ENCODE data around the gene NUDT19.
"Not testable (repeated sequence)": the region's sequence is repeated elsewhere in the genome, so short reads cannot be mapped to it uniquely, and the experiment has no call there.

Gene NUDT19

GRCh38 chr19:32691291-32691951, at the start of gene NUDT19:
Gene NUDT19 (plus strand): TSS chr19:32691821. CDS start chr19:32691961, 140 bp downstream.
- peak; percentile 82 for DNase-seq

DNA sequence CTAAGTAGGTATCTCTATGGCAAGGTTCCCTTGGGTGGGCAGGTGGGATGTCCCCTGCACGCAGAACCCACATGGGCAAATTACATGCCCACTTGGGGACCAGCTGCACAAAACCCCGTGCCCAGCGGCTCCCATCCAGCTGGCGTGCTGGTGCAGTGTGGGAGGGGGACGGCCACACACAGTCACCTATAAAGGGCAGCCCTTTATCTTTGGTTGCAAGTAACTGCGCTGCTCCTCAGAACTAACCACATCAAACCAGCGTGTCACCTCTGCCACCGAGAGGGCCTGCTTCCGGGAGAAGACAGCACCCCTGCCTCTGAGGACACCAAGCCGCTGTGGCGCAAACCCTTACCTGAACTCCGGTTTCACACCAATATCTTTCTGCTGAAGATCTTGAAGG, 48.9 kb upstream of the NUDT19 start:
- no peak for DNase-seq

DNA sequence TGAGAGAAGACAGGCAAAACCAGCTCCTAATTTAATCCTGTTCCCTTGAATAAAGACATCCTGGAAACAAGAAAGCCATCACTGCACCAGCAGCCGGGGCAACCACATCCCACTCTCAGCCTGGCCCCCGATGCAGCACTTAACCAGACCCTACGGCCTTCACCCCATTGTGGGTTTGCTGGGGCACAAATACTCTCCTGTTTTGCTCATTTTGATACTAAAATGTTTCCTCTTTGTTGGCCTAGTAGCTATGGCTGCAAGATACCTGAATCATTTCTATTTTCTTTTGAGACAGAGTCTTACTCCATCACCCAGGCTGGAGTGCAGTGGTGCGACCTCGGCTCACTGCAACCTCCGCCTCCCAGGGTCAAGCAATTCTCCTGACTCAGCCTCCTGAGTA, 45.1 kb upstream of the NUDT19 start:
- DNase-seq = no peak

DNA sequence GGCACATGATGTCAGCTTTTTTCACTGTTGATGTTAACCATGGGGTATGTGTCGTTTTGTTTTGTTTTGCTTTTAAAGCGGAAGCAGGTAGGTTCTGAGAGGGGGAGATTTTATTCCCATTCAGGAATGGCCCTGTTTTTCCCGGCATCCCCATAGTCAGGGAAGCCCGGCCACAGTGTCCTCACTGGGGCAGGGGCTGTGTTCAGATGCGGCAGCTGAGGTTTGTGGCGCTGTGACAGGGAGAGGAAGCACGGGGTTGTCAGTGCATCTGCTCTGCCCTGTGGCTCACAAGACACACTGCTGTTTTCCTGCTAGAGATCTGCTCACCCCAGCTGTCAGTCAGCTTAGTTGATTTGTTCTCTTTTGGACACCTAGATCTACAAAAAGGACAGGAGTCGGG, 44.3 kb upstream of the NUDT19 start:
- DNase-seq = no peak

DNA sequence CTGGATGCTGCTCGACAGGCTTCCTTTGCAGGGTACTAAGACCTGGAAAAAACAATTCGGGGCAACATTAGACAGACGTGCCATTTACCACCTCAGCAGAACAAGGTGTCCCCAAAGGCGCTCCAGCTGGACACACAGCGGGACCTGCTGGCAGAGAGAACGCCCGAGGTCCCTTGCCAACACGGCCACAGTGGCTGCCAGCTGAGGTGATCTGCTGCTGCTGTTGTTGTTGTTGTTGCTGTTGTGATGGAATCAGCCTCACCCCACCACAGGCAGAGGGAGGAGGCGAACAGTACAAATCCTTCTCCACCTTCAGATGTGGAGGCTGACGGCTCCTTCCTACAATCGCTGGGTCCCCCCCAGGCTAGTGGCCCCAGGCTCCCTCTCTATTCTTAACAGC, 41.9 kb upstream of the NUDT19 start:
- DNase-seq = no peak

GRCh38 chr19:32650671-32651070, 41.0 kb upstream of the NUDT19 start:
- DNase-seq = no peak

DNA sequence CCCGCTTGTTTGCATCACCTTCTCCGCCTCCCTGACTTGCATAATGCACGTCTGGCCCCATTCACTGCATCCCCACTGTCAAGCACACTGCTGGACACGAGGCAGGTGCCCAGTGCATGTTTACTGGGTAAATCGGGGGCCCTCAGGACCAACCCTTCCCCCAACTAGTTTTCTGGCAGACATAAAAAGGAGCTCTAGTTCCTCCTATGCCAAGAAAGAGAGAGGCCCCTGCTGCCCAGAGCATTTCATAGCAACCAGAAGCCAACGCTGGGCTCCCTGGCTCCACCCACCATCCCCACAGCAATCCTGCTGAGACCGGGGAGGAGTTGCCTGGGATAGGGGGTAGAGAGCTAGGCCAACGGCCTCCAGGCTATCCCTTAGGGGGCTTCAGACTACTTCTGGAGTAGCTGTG, 39.9 kb upstream of the NUDT19 start:
- no peak for DNase-seq

DNA sequence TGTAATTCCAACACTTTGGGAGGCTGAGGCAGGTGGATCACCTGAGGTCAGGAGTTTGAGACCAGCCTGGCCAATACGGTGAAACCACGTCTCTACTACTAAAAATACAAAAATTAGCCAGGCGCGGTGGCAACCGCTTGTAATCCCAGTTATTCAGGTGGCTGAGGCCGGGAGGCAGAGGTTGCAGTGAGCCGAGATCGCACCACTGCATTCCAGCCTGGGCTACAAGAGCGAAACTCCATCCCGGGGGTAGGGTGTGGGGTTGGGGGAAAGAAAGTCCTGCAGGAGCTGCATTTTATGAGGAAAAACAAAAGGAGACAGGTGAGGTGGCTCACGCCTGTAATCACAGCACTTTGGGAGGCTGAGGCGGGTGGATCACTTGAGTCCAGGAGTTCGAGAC, 39.3 kb upstream of the NUDT19 start:
- not testable (repeated sequence) for DNase-seq

DNA sequence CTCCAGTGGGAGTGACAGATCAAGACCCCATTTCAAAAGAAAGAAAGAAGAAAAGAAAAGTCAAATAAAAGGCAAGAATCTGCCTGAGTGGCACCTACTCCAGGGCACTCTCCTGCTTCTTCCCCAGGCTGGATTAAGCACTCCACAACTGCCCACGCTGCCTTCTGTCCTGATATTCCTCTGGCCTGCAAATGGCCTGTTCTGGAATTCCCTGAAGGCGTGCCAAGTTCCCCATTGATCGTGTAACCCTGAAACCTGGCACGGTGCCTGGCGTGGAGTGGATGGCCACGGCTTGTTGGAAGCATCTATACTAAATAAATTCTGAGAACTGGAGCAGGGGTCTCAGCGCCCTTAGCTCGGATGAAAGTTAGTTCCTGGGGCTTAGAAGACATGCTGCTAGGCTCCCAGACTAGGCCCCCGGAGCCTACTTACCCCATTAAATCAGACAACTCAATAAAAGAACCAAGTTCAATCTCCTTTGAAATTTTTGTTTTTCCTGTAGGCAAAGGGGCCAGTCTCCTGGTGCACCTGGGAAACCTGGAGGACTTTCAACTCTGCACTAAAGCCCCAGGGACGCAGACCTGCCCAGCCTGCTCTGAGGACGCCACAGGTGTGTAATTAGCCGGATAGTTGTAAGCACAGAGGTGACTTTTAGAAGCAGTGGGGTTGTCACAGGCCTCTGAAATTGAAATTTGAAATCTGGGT, 38.6 kb upstream of the NUDT19 start:
- DNase-seq = no peak

DNA sequence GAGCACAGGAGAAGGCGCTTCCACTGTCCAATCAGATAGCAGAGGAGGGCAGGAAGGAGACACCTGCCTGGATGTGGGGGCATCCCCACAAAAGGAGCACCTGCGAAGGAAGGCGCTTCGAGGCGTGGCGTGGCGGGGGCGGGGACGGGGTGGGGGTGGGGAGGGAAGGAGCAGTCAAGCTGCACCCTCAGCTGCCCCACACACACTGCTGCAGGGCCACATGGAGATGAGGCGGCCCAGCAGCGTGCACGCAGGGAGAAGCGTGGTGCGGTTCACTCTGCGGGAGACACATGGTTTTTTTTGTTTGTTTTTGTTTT, 38.1 kb upstream of the NUDT19 start:
- DNase-seq = no peak

- DNase-seq = not testable (repeated sequence)
Observed at GRCh38 chr19:32656379-32656778, 35.2 kb upstream of the NUDT19 start.

DNA sequence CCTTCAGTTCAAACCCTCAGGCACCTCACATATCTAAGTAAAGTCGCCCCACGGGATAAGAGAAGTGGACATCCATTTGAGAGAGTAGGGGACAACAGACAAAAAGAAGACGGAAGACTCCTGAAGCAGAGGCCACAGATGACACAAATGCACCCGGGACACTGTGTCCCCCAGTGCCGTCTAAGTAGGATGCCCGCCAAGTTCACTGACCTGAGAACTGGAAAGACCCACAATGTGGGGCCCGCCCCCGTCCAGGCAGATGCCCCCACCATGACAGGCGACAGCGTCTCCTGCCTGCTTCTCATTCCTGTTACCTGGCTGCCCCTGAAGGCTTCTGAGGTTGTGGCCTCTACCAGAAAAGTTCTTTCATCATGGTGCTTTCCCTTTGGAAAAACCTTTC, 33.5 kb upstream of the NUDT19 start:
- DNase-seq = no peak

DNA sequence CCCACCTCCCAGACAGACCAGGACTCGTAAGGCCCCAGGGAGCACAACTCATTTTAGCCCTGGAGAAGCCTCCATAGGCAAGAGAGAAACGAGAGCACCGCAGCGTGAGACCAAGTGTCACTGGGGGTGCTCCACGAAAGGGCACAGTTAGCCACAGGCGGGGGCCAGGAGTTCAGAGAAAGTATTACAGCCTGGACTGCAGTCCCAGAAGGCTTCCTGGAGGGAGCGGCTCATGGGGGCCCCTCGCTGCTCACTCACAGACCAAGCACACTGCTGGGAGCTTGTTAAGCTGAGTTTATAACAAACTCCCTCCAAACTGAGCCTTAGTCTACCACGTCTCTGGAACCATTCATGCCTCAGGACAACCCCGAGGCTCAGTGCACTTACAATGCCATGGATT, 33.1 kb upstream of the NUDT19 start:
- DNase-seq = no peak

- DNase-seq = no peak
Observed at GRCh38 chr19:32661318-32661717, 30.3 kb upstream of the NUDT19 start.

- no peak for DNase-seq
Observed at GRCh38 chr19:32662186-32662585, 29.4 kb upstream of the NUDT19 start.

- no peak for DNase-seq
Observed at GRCh38 chr19:32666084-32666483, 25.5 kb upstream of the NUDT19 start.

GRCh38 chr19:32669310-32669709, 22.3 kb upstream of the NUDT19 start:
- no peak for DNase-seq

DNA sequence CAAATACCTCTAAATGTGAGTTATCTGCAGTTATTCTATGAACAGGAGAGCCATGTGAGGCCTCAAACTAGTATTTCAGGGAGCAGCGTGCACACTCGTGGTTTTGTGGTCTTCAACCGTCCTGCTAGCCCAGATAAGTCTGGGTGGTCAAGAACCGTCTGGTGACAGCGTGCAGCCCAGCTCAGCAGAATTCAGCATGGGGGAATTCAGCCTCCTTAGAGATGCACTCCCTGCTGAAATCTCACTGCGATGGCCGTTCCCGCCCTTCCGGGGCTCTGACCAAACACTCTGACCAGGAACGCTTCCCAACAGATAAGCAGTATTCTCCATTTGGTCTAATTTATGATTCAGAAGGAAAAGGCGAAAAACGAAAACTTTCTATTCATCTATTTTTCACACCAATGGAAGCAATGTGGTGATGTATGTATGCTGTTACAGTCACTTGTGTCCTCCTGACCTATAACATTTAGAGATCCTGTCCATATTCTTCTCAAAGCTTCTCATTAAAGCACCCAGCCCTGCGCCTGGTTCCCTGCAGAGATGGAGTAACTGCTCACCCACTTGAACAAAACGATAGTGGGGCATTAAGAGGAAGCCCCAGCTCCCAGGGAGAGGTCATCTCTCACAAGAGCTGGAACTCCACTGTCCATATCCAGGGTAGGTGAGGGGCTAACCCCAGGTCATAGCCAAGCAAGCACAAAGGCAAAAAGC, 19.6 kb upstream of the NUDT19 start:
- DNase-seq = no peak

GRCh38 chr19:32672841-32673240, 18.8 kb upstream of the NUDT19 start:
- no peak for DNase-seq

DNA sequence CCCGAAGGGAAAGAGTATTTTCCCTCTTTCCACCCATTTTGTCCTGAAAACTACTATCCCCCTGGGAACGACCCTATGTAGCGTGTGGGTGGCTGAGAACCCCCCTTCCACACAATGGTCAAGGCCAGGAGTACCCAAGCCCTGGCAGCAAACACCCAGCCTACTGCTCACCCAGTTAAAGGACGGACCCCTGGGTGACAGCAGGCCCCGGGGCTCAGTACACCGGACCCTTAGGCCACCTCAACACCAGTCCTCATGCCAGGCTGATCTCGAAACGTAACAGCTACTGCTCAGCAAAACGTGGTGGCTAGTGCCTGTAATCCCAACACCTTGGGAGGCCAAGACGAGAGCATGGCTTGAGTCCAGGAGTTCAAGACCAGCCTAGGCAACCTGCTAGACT, 18.0 kb upstream of the NUDT19 start:
- no peak for DNase-seq

- DNase-seq = no peak
Observed at GRCh38 chr19:32674153-32674930, 17.3 kb upstream of the NUDT19 start.

DNA sequence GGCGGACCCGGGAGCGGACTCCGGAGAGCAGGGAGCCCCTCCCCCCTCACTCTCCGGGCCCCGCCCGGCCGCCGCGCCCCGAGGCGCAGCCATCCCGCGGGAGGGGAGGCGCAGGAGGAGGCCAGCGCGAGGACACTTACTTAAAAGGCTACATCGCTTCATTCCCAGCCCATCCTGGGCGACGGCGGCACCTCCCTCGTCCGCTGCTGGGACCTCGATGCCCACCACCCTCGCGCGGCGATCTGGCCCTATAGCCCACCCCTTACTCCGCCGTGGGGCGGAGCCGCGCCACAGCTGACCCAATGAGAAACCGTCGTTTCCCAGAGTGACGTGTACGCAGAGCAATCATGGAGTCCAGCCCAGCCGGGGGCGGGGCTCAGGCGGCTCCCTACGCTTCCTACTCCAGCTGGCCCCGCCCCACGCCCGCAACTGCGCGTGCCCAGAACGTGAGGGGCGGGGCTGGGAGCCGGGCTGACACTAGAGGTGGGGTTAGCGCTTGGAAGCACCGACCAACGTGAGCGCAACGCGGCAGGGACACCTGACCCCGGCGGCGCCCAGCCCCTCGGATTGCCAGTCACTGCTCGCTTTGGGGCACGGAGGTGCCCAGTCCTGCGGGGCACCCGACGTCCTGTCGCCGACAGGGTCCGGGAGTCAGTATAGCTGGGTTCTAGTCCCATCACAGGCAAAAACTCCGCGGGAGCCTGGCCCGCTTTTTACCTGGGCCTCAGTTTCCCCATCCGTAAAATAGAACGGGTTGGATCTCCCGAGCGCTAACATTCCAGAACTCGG, 16.5 kb upstream of the NUDT19 start, which contains the start of gene ANKRD27:
Gene ANKRD27, minus strand, starts transcription at position 250 of the 789 bp plus-strand sequence. CDS start 16,165 bp downstream, outside the sequence.
- DNase-seq = peak; percentile 96
